Measurements from ENCODE around the gene CKMT2.

The CKMT2 gene

DNA sequence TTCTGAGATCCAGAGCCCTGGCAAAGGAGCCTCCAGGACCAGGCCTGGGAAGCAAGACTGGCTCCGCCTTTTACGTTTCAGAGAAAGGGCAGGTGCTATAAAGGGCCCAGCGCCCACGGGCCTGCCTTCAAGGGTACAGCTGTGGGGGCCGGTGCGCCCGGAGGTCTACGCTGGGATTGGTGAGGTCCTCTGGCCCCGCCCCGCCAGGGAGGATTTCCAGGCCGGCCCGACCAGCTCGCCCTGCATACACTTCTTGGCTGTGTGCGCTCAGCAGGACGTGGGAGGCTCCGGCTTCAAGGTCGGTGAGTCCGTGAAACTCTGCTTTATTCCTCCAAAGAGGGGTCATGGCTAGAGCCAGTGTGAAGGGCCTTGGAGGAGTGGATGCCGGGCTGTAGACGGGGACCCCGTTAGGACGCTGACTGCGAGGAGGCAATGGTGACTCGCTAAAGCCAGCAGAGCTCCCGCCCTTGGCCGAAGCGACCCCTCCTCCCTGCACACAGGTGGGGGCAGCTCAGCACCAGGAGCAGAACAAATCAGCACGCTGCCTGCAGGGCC is at the start of gene CKMT2:
Gene CKMT2 (plus strand): TSS at position 243 of the 555 bp plus-strand sequence. CDS start 17,811 bp downstream, outside the sequence.
- peak; percentile 30 for DNase-seq

- DNase-seq, result no peak
Measured at GRCh38 chr5:81183811-81184748, 49.0 kb upstream of the CKMT2 start.

- DNase-seq, result no peak
Measured at GRCh38 chr5:81184749-81185110, 48.4 kb upstream of the CKMT2 start.

- DNase-seq, result peak; percentile 10
Measured at GRCh38 chr5:81187885-81188284, 45.2 kb upstream of the CKMT2 start.

- no peak for DNase-seq
Measured at GRCh38 chr5:81188962-81189361, 44.2 kb upstream of the CKMT2 start.

DNA sequence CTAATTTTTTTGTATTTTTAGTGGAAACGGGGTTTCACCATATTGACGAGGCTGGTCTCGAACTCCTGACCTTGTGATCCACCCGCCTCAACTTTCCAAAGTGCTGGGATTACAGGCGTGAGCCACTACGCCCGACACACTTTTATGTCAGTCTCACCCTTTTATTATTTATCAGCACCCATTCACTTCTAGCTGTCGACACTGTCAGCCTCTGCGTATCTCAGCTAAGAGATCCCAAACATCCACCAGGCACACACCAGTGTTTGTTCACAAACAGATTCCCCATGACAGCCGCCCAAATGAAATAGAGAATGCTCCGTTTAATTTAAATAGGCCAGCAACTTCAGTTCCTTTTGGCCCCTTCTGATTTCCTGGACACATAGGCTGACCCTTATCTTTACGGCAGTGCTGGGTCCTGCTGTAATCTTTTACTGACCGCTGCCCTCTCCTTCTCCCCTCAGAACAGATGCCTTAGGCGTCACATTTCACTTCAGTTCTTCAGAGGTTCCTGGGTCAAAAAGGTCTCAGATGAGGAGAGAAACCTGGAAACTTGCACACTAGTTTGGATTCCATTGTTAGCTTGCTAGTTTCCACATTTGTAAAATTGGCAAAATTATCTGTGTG is 43.1 kb upstream of the CKMT2 start:
- no peak for DNase-seq

DNA sequence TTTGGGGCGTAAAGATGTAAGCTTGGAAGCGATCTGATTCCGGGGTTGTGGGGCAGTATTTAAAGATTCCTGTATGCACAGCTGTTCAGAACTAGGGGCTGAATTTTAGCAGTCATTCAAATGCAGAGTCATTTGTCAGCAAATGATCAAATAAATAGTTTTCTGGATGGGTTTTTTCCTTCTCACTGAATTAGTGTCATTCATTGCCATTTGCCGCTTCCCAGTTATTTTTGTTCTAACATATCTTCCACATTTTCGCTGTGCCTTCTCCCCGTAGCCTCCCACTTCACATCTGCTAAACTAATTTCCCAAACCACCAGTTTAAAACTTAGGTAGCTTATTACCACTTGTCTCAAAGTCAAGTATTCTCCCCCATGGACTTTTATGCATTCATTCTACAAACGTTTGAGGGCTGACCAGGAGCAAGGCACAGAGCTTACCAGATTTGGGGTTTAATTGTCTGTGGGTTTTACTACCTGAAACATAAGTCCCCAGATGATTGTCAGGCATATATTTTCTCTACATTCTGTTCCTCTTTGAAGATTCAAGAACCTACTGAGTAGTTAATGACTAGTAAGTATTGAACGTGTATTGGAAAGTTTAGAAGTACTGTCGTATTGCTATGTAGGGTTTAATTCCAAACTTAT is 41.3 kb upstream of the CKMT2 start:
- DNase-seq, result no peak

DNA sequence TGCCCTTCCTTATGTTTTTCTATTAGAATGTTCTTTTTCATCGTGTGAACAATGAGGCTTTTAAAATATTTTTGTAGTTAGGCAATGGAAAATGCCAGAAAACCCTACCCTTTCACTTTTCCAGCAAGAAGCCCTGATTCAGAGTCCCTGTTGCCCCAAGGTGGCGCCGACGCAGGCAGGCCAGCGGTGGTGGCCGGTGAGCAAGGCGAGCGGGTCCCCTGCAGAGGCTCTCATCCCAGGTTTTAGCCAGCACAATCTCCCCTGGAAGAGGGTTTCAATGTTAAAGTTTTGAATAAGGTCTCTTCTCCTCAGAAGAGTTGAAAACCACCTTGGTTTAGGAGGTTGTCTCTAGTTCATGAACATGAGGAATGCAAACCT is 40.8 kb upstream of the CKMT2 start:
- DNase-seq, result no peak

DNA sequence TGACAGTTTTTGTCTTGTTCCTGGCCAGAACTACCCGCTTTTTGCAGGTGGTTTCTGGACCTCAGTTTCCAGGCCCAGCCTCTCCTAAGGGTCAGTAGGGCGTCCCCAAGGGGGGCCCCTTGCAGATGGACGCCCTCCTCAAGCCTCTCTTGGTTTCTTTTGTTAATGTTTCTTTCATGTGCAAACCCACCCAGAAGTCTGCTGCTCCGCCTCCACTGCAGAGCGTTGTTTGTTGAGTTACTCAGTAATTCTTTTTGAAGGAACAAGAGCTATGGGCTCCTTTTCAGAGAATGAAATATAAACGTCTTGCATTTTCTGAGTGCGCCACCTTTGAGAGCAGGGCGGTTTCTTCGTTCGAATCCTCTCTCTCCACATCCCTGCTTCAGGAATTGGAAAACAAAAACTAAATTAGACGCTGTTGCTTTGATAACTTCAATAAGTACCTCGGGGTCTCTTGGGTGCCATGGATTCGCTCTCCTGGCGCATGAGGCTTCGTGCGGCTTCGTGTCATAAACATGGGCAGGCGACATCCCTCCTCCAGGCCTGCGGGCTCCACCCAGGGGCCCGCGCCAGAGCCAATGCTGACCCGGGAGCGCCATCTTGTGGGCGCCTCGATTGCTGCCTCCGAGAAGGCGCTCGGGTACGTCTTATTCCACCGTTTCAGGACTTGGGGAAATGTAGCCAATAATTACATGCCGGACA is 38.3 kb upstream of the CKMT2 start:
- DNase-seq, result peak; percentile 48

DNA sequence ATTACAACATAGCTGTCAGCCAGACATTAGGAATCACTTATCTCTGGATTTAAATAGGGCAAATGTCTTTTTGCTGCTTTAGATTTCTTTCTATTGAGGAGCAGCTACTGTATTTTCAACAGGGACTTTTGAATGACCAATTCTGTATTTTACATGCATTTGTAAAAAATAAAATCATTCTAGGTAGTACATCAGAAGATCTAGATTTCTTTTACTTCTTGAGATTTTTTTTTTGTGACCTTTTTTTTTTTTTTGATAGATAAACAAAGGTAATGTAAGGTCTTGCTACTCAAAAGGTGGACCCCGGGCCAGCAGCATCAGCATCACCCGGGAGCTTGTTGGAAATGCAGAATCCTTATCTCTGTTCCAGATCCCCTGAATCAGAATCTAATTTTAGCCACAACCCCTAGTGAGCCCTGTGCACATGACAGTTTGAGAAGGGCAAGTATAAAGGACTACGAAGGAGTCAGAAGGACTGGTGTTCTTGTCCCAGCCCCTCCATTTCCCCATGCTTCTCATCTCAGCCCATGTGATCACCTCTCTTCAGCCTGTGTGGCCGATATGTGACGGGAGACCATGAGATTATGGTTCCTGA is 37.7 kb upstream of the CKMT2 start:
- DNase-seq, result no peak

DNA sequence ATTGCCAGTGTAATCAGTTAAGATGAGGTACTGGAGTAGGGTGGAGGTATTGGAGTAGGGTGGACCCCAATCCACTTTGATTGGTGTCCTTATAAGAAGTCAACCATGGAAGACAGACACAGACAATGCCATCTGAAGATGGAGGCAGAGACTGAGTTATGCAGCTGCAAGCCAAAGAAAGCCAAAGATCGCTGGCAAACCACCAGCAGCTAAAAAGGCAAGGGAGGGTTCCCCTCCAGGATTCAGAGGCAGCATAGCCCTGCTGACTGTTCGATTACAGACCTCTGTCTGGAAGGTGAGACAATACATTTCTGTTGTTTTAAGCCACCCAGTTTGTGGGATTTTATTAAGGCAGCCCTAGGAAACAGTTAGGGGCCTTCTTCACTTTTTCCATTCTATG is 30.5 kb upstream of the CKMT2 start:
- DNase-seq, result no peak

GRCh38 chr5:81203729-81204128 is 29.4 kb upstream of the CKMT2 start:
- DNase-seq, result no peak

DNA sequence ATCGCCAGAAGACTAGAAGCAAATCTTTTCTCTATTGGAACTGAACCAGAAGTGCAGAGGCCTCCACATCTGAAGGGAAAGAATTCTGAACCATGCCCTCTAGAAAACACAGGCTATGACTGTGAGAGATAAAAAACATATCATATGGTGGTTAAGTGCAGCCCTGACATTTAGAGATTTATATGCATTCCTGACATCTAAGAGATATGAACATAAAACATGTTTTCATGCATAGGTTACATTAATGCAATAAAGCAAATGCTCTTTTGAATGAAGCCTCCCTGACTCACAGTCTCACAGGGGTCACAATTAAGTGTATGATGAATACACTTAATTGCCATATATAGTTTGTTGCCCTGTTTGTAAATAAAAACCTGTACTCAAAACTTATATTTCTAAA is 28.9 kb upstream of the CKMT2 start:
- no peak for DNase-seq

GRCh38 chr5:81205058-81205457 is 28.1 kb upstream of the CKMT2 start:
- no peak for DNase-seq

- no peak for DNase-seq
Measured at GRCh38 chr5:81207009-81207408, 26.1 kb upstream of the CKMT2 start.

DNA sequence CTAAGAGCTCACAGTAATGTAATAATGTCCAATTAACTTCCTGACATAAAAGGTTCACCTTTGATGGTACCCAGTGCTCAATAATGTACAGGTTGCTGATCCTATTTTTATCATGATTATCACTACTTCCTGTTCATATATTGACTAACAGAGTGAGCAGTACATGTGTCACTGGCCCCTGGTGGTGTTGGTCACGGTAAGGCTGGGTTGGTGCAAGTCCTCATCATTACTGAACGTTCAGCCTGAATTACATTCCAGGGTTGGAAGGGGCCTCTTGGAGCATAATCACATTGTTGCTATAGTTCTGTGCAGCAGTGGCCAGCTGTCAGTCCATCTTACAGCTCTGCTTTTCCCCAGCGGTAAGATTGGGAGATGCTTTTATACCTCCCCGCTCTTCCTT is 24.2 kb upstream of the CKMT2 start:
- DNase-seq, result no peak

GRCh38 chr5:81209386-81209785 is 23.7 kb upstream of the CKMT2 start:
- DNase-seq, result no peak

- DNase-seq, result no peak
Measured at GRCh38 chr5:81209869-81210493, 23.1 kb upstream of the CKMT2 start.

DNA sequence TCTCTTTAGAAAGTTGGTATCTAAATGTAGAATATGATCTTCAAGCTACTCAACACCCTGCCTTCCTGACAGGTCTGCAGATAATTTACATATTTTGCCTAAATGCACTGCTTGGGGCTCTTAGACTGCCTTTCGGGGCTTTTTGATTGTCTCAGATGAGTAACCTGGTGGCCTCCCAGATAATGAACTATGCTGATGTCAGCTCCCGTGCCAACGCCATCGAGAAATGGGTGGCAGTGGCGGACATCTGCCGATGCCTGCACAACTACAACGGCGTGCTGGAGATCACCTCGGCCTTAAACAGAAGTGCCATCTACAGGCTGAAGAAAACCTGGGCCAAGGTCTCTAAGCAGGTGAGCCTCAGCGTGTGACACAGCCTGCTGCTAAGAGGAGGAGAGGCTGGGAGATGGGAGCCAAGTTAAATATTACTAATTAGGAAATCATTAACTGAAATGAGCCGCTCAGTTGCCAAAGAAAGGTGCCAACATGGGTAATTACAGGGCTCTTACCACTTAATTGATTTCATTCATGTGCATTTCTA is 20.8 kb upstream of the CKMT2 start:
- DNase-seq, result no peak

GRCh38 chr5:81213070-81213469 is 20.1 kb upstream of the CKMT2 start:
- no peak for DNase-seq

DNA sequence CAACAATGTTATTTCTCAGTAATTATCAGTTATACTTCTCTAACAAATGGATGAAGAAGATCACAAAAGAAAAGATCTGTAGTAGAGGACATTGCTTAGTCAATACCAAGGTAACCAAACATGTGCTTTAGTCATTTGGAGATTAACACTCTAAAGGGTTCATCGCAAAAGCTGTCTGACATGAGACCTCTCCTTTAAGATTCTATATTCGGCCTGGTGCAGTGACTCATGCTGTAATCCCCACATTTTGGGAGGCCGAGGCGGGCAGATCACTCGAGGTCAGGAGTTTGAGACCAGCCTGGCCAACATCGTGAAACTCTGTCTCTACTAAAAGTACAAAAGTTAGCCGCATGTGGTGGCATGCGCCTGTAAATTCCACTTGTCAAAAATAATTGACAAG is 18.3 kb upstream of the CKMT2 start:
- no peak for DNase-seq

GRCh38 chr5:81216152-81216551 is 17.0 kb upstream of the CKMT2 start:
- DNase-seq, result no peak
